K562 (cell line): ENCODE results near the gene CDC5L.

Source experiments
- IFI16 ChIP-seq: fragments of 250-450 bp; sonication (Bioruptor Pico); IDR thresholded peaks from 2 replicates; pipeline ENCODE4 v2.1.2; 2022; ENCODE audit warnings: mild to moderate bottlenecking, inconsistent platforms
- KDM5B ChIP-seq: fragments of 200-600 bp; sonication (generic); IDR thresholded peaks from 2 replicates; pipeline ENCODE4 v1.6.1; 2012; ENCODE audit warnings: low read depth, mild to moderate bottlenecking, moderate library complexity, low read length, control low read depth, inconsistent platforms; ENCODE audit not compliant: insufficient replicate concordance
- POLR2A ChIP-seq: fragments of 450-650 bp; conservative IDR thresholded peaks from 2 replicates; pipeline ENCODE4 v1.6.1; 2016
- RBM39 ChIP-seq: fragments of 200-400 bp; formaldehyde crosslinking; optimal IDR thresholded peaks from 2 replicates; pipeline ENCODE3; 2018; ENCODE audit warnings: low read depth, low read length
- ZNF431 ChIP-seq: sonication (generic); formaldehyde crosslinking; IDR thresholded peaks from 2 replicates; pipeline ENCODE4 v1.8.0; 2022; ENCODE audit warnings: mild to moderate bottlenecking, missing genetic modification reagents
- ZNF449 ChIP-seq: fragments of 250-450 bp; sonication (Bioruptor Pico); IDR thresholded peaks from 2 replicates; pipeline ENCODE4 v1.8.0; 2022; ENCODE audit warnings: moderate library complexity, mild to moderate bottlenecking, inconsistent platforms

GRCh38 chr6:44373787-44374186 is 13.7 kb upstream of the CDC5L start:
- TF ChIP-seq IFI16 (CRISPR knock-in tag) (no peak), ZNF449 (CRISPR knock-in tag) (no peak), POLR2A (no peak), RBM39 (no peak), ZNF431 (CRISPR knock-in tag) (no peak), KDM5B (no peak)
